ENCODE data around the gene CALM3. TPM values are rescaled to one million over a fixed set of nuclear protein-coding genes. Genes with fewer than 3 reads are reported as not detected.
"Not testable (repeated sequence)": the region's sequence is repeated elsewhere in the genome, so short reads cannot be mapped to it uniquely, and the experiment has no call there.

CALM3 gene
- total and polyA plus RNA-seq, 2 experiments from 2014 or later: 237 to 246 TPM

- TF ChIP-seq EZH2 (IDR thresholded peaks at IDR 0.05; ENCODE audit: borderline replicate concordance) (no peak), CTCF (IDR thresholded peaks at IDR 0.05; ENCODE audit: poor library complexity) (no peak), EZH2phosphoT487 (IDR thresholded peaks at IDR 0.05; ENCODE audit: low read depth, severe bottlenecking, unreplicated experiment) (no peak)
- Histone ChIP-seq H3K4me2 (no peak overlapping the region), H3K36me3 (replicated peaks; ENCODE audit: insufficient read depth, low read depth) (no peaks in the 10 kb centered on the region), H3K9me3 (ENCODE audit: low read depth) (no peaks in the 10 kb centered on the region), H3K79me2 (no peaks in the 10 kb centered on the region), H2AFZ (no peak overlapping the region), H3K4me1 (ENCODE audit: insufficient read depth) (no peaks in the 10 kb centered on the region), H3K4me3 (no peak overlapping the region), H3K27me3 (no peaks in the 10 kb centered on the region), H3K9me2 (replicated peaks; ENCODE audit: insufficient read depth) (no peaks in the 10 kb centered on the region), H4K20me1 (ENCODE audit: insufficient read depth, poor library complexity, severe bottlenecking) (no peaks in the 10 kb centered on the region), H3K27ac (no peak overlapping the region)
- no peak for DNase-seq (ENCODE audit: low spot score)
- 44% methylated on average over 2 of the region's 2 CpGs for WGBS (ENCODE audit: low lambda C conversion rate, missing lambda C conversion rate)
Observed at GRCh38 chr19:46555628-46556280, 45.4 kb upstream of the CALM3 start.

- H3K9me3 ChIP-seq (ENCODE audit: low read depth); H3K36me3 ChIP-seq (replicated peaks; ENCODE audit: insufficient read depth, low read depth); H3K9me2 ChIP-seq (replicated peaks; ENCODE audit: insufficient read depth); H3K27me3 ChIP-seq; H3K27ac ChIP-seq; DNase-seq (ENCODE audit: low spot score); H3K4me2 ChIP-seq; H3K79me2 ChIP-seq; H4K20me1 ChIP-seq (ENCODE audit: insufficient read depth, poor library complexity, severe bottlenecking); H2AFZ ChIP-seq; H3K4me1 ChIP-seq (ENCODE audit: insufficient read depth); H3K4me3 ChIP-seq: not testable (repeated sequence)
- 84% methylated on average over 5 of the region's 5 CpGs for WGBS (ENCODE audit: low lambda C conversion rate, missing lambda C conversion rate)
Observed at GRCh38 chr19:46556471-46556870, 44.7 kb upstream of the CALM3 start.

GRCh38 chr19:46559203-46559602 is 41.9 kb upstream of the CALM3 start:
- DNase-seq (ENCODE audit: low spot score): no peak
- TF ChIP-seq CTCF (IDR thresholded peaks at IDR 0.05; ENCODE audit: poor library complexity) (no peak), EZH2phosphoT487 (IDR thresholded peaks at IDR 0.05; ENCODE audit: low read depth, severe bottlenecking, unreplicated experiment) (no peak), EZH2 (IDR thresholded peaks at IDR 0.05; ENCODE audit: borderline replicate concordance) (no peak)
- H3K27ac ChIP-seq: no peak overlapping the region
- H3K27me3 ChIP-seq: no peaks in the 10 kb centered on the region
- no peaks in the 10 kb centered on the region for H4K20me1 ChIP-seq (ENCODE audit: insufficient read depth, poor library complexity, severe bottlenecking)
- no peaks in the 10 kb centered on the region for H3K9me3 ChIP-seq (ENCODE audit: low read depth)
- H3K4me3 ChIP-seq: no peak overlapping the region
- no peaks in the 10 kb centered on the region for H3K4me1 ChIP-seq (ENCODE audit: insufficient read depth)
- H3K36me3 ChIP-seq (replicated peaks; ENCODE audit: insufficient read depth, low read depth): no peaks in the 10 kb centered on the region
- no peak overlapping the region for H2AFZ ChIP-seq
- 93% methylated on average over 9 of the region's 9 CpGs for WGBS (ENCODE audit: low lambda C conversion rate, missing lambda C conversion rate)
- no peak overlapping the region for H3K4me2 ChIP-seq
- no peaks in the 10 kb centered on the region for H3K79me2 ChIP-seq
- no peaks in the 10 kb centered on the region for H3K9me2 ChIP-seq (replicated peaks; ENCODE audit: insufficient read depth)

GRCh38 chr19:46559675-46560074 is 41.5 kb upstream of the CALM3 start:
- not testable (repeated sequence) for DNase-seq (ENCODE audit: low spot score); H3K27ac ChIP-seq; H3K4me1 ChIP-seq (ENCODE audit: insufficient read depth); H4K20me1 ChIP-seq (ENCODE audit: insufficient read depth, poor library complexity, severe bottlenecking); H3K9me3 ChIP-seq (ENCODE audit: low read depth); H3K79me2 ChIP-seq; H3K4me3 ChIP-seq; H2AFZ ChIP-seq; H3K9me2 ChIP-seq (replicated peaks; ENCODE audit: insufficient read depth); H3K36me3 ChIP-seq (replicated peaks; ENCODE audit: insufficient read depth, low read depth); H3K4me2 ChIP-seq; H3K27me3 ChIP-seq
- WGBS (ENCODE audit: low lambda C conversion rate, missing lambda C conversion rate): 92% methylated on average over 8 of the region's 8 CpGs
